ENCODE measurements around the gene SLC9A8.

Gene SLC9A8

DNA sequence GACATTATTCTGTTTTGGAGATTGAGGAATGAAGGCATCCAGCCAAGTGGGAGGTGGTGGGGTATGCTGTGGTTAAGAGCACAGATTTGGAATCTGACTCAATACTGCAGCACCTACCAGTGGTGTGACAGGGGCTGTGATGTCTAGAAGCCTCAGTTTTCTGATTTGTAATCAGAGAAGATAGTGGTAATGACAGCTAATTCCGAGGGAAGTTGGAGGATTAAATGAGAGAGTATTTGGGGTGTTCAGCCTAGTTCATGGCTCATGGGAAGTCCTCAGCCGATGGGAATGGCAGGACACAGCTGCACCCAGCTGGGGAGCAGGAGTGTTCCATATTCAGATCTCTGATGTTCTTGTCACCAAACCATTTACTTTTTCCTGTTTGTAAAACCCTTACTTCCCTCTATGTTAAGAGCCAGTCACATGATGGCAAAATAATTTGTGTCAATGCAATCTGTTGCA is 9.3 kb downstream of the SLC9A8 start:
- Histone ChIP-seq H3K27ac (ENCODE audit: low read depth, low read length) (peak overlapping the region; percentile 89), H3K9me3 (ENCODE audit: insufficient read depth, low read length) (no peaks in the 10 kb centered on the region), H3F3A (ENCODE audit: insufficient read depth) (peaks cover 49% of the 10 kb centered on the region), H3K4me3 (ENCODE audit: insufficient read depth, low read length, poor library complexity, severe bottlenecking) (no peak overlapping the region), H3K36me3 (ENCODE audit: low read length) (peaks cover 39% of the 10 kb centered on the region), H3K79me2 (ENCODE audit: insufficient read depth, low read length) (peaks cover 28% of the 10 kb centered on the region), H3K4me2 (ENCODE audit: low read depth, low read length, poor library complexity, severe bottlenecking) (peak overlapping the region; percentile 40), H3K9me2 (replicated peaks; ENCODE audit: insufficient read depth, low read length) (no peaks in the 10 kb centered on the region), H3K27me3 (ENCODE audit: low read length) (no peaks in the 10 kb centered on the region), H2AFZ (ENCODE audit: low read depth, low read length, severe bottlenecking) (no peak overlapping the region), H4K20me1 (ENCODE audit: low read depth, low read length) (no peaks in the 10 kb centered on the region), H3K9ac (ENCODE audit: low read length) (peak overlapping the region; percentile 33)
- TF ChIP-seq EZH2phosphoT487 (conservative IDR thresholded peaks at IDR 0.05; ENCODE audit: low read length) = no peak
- TF ChIP-seq, protein P1, sequence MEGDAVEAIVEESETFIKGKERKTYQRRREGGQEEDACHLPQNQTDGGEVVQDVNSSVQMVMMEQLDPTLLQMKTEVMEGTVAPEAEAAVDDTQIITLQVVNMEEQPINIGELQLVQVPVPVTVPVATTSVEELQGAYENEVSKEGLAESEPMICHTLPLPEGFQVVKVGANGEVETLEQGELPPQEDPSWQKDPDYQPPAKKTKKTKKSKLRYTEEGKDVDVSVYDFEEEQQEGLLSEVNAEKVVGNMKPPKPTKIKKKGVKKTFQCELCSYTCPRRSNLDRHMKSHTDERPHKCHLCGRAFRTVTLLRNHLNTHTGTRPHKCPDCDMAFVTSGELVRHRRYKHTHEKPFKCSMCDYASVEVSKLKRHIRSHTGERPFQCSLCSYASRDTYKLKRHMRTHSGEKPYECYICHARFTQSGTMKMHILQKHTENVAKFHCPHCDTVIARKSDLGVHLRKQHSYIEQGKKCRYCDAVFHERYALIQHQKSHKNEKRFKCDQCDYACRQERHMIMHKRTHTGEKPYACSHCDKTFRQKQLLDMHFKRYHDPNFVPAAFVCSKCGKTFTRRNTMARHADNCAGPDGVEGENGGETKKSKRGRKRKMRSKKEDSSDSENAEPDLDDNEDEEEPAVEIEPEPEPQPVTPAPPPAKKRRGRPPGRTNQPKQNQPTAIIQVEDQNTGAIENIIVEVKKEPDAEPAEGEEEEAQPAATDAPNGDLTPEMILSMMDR (IDR thresholded peaks at IDR 0.05; ENCODE audit: insufficient read depth, low read length, poor library complexity, severe bottlenecking) = no peak

DNA sequence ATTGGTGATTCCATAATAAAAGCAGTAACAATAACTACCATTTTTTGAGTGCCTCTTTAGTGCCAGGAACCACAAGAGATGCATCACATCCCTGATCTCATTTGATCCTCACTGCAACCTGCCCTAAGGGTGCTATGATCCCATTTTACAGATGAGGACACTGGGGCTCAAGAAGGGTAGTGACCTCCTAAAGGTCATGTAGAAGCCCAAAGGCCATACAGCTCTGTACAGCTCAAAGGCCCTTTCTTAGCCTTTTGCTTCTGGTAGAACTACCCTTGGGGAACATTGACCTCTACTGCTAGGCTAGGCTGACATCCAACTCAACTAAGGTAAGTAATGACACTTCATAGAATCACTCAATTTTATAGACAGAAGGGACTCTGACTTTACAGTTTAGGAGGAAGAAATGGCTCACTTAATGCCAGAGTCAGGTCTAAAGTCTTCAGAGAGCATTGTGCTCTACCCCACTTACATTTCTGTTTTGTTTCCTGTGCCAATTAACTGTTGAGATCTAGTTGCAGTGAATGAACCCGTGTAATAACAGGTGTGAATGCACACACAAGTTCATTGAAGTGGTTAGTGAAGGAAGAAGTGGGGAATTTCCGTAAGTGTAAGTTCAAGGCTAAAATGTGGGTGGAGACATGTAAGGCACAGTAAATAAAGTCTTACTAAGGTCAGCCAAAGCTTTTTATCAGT is 10.7 kb downstream of the SLC9A8 start:
- Histone ChIP-seq H3K9ac (ENCODE audit: low read length) (peak overlapping the region; percentile 33), H3K27ac (ENCODE audit: low read depth, low read length) (peak overlapping the region; percentile 89), H4K20me1 (ENCODE audit: low read depth, low read length) (no peaks in the 10 kb centered on the region), H3K4me2 (ENCODE audit: low read depth, low read length, poor library complexity, severe bottlenecking) (peak overlapping the region; percentile 40), H2AFZ (ENCODE audit: low read depth, low read length, severe bottlenecking) (no peak overlapping the region), H3K27me3 (ENCODE audit: low read length) (no peaks in the 10 kb centered on the region), H3K4me3 (ENCODE audit: insufficient read depth, low read length, poor library complexity, severe bottlenecking) (no peak overlapping the region), H3K9me3 (ENCODE audit: insufficient read depth, low read length) (no peaks in the 10 kb centered on the region), H3F3A (ENCODE audit: insufficient read depth) (peaks cover 37% of the 10 kb centered on the region), H3K36me3 (ENCODE audit: low read length) (peaks cover 35% of the 10 kb centered on the region), H3K9me2 (replicated peaks; ENCODE audit: insufficient read depth, low read length) (no peaks in the 10 kb centered on the region), H3K79me2 (ENCODE audit: insufficient read depth, low read length) (peaks cover 28% of the 10 kb centered on the region)
- TF ChIP-seq, protein P1 (IDR thresholded peaks at IDR 0.05; ENCODE audit: insufficient read depth, low read length, poor library complexity, severe bottlenecking) = no peak
- TF ChIP-seq EZH2phosphoT487 (conservative IDR thresholded peaks at IDR 0.05; ENCODE audit: low read length) = no peak

- peaks cover 29% of the 10 kb centered on the region for H3K36me3 ChIP-seq (ENCODE audit: low read length)
- no peaks in the 10 kb centered on the region for H4K20me1 ChIP-seq (ENCODE audit: low read depth, low read length)
- peaks cover 31% of the 10 kb centered on the region for H3F3A ChIP-seq (ENCODE audit: insufficient read depth)
- peak overlapping the region; percentile 40 for H3K4me2 ChIP-seq (ENCODE audit: low read depth, low read length, poor library complexity, severe bottlenecking)
- H2AFZ ChIP-seq (ENCODE audit: low read depth, low read length, severe bottlenecking) = no peak overlapping the region
- no peaks in the 10 kb centered on the region for H3K27me3 ChIP-seq (ENCODE audit: low read length)
- H3K9me3 ChIP-seq (ENCODE audit: insufficient read depth, low read length) = no peaks in the 10 kb centered on the region
- TF ChIP-seq, protein P1 (IDR thresholded peaks at IDR 0.05; ENCODE audit: insufficient read depth, low read length, poor library complexity, severe bottlenecking) = no peak
- no peak for TF ChIP-seq EZH2phosphoT487 (conservative IDR thresholded peaks at IDR 0.05; ENCODE audit: low read length)
- H3K27ac ChIP-seq (ENCODE audit: low read depth, low read length) = peak overlapping the region; percentile 89
- H3K4me3 ChIP-seq (ENCODE audit: insufficient read depth, low read length, poor library complexity, severe bottlenecking) = peak overlapping the region; percentile 8
- H3K9me2 ChIP-seq (replicated peaks; ENCODE audit: insufficient read depth, low read length) = no peaks in the 10 kb centered on the region
- peak overlapping the region; percentile 33; the same call in 1 of the 2 replicates for H3K9ac ChIP-seq (ENCODE audit: low read length)
- H3K79me2 ChIP-seq (ENCODE audit: insufficient read depth, low read length) = peaks cover 28% of the 10 kb centered on the region
Measured at GRCh38 chr20:49824206-49824605, 11.6 kb downstream of the SLC9A8 start.
